Measurements from ENCODE around the gene SPG11. TPM values are rescaled to one million over a fixed set of nuclear protein-coding genes. Genes with fewer than 3 reads are reported as not detected.
"Not testable (repeated sequence)": the region's sequence is repeated elsewhere in the genome, so short reads cannot be mapped to it uniquely, and the experiment has no call there.

SPG11 gene
- total and polyA plus RNA-seq, 7 donors: 12.9 to 88.1 (median 56.7) TPM

GRCh38 chr15:44698641-44699040, 35.2 kb upstream of the SPG11 start:
- intact Hi-C loops (cut with DNase I): no loop called here
- no peaks in the 10 kb centered on the region for H3K27me3 ChIP-seq
- H3K4me3 ChIP-seq: no peak overlapping the region
- no peaks in the 10 kb centered on the region for H3K36me3 ChIP-seq
- peaks cover 0 to 7% (median 2%) of the 10 kb centered on the region in 4 donors for H3K9me3 ChIP-seq
- no peak overlapping the region for H3K27ac ChIP-seq
- 89 to 94% methylated on average over 2 of the region's 2 CpGs for WGBS, 2 donors
- no peak for DNase-seq
- TF ChIP-seq EP300 (IDR thresholded peaks at IDR 0.05) (no peak), POLR2AphosphoS5 (IDR thresholded peaks at IDR 0.05) (no peak), CTCF (IDR thresholded peaks at IDR 0.05) (no peak), POLR2A (IDR thresholded peaks at IDR 0.05) (no peak)
- no peaks in the 10 kb centered on the region for H3K4me1 ChIP-seq

GRCh38 chr15:44697014-44697413, 33.6 kb upstream of the SPG11 start:
- no peaks in the 10 kb centered on the region for H3K4me1 ChIP-seq
- intact Hi-C loops (cut with DNase I): no loop called here
- H3K27ac ChIP-seq: no peak overlapping the region
- H3K9me3 ChIP-seq: peaks cover 0 to 7% (median 2%) of the 10 kb centered on the region in 4 donors
- H3K36me3 ChIP-seq: no peaks in the 10 kb centered on the region
- no peak overlapping the region for H3K4me3 ChIP-seq
- H3K27me3 ChIP-seq: no peaks in the 10 kb centered on the region
- TF ChIP-seq EP300 (IDR thresholded peaks at IDR 0.05): no peak
- no peak for TF ChIP-seq POLR2A (IDR thresholded peaks at IDR 0.05)
- TF ChIP-seq POLR2AphosphoS5 (IDR thresholded peaks at IDR 0.05): no peak
- no peak for TF ChIP-seq CTCF (IDR thresholded peaks at IDR 0.05)
- DNase-seq: no peak

GRCh38 chr15:44695294-44695693, 31.8 kb upstream of the SPG11 start:
- Histone ChIP-seq H3K27me3 (no peaks in the 10 kb centered on the region), H3K27ac (no peak overlapping the region), H3K4me3 (no peak overlapping the region), H3K9me3 (peaks cover 0 to 6% (median 2%) of the 10 kb centered on the region in 4 donors), H3K4me1 (no peaks in the 10 kb centered on the region), H3K36me3 (no peaks in the 10 kb centered on the region)
- TF ChIP-seq CTCF (IDR thresholded peaks at IDR 0.05): no peak
- no peak for TF ChIP-seq POLR2AphosphoS5 (IDR thresholded peaks at IDR 0.05)
- no peak for TF ChIP-seq POLR2A (IDR thresholded peaks at IDR 0.05)
- no peak for TF ChIP-seq EP300 (IDR thresholded peaks at IDR 0.05)
- DNase-seq: no peak
- intact Hi-C loops (cut with DNase I): no loop called here
- 76 to 87% methylated on average over 3 of the region's 3 CpGs for WGBS, 2 donors

GRCh38 chr15:44694416-44694815, 31.0 kb upstream of the SPG11 start:
- Histone ChIP-seq H3K27me3 (no peaks in the 10 kb centered on the region), H3K4me1 (no peaks in the 10 kb centered on the region), H3K4me3 (no peak overlapping the region), H3K27ac (no peak overlapping the region), H3K9me3 (peaks cover 0 to 3% (median 0%) of the 10 kb centered on the region in 4 donors), H3K36me3 (no peaks in the 10 kb centered on the region)
- TF ChIP-seq POLR2A (IDR thresholded peaks at IDR 0.05) (no peak), CTCF (IDR thresholded peaks at IDR 0.05) (no peak), POLR2AphosphoS5 (IDR thresholded peaks at IDR 0.05) (no peak), EP300 (IDR thresholded peaks at IDR 0.05) (no peak)
- WGBS, 2 donors: 87 to 90% methylated on average over 4 of the region's 4 CpGs
- DNase-seq: no peak
- intact Hi-C loops (cut with DNase I): no loop called here

- no peak overlapping the region for H3K4me3 ChIP-seq
- H3K9me3 ChIP-seq: no peaks in the 10 kb centered on the region
- H3K27me3 ChIP-seq: no peaks in the 10 kb centered on the region
- no peak for TF ChIP-seq EP300 (IDR thresholded peaks at IDR 0.05)
- no peak for TF ChIP-seq POLR2AphosphoS5 (IDR thresholded peaks at IDR 0.05)
- TF ChIP-seq CTCF (IDR thresholded peaks at IDR 0.05): no peak
- no peak for TF ChIP-seq POLR2A (IDR thresholded peaks at IDR 0.05)
- no peaks in the 10 kb centered on the region for H3K36me3 ChIP-seq
- DNase-seq: no peak
- H3K27ac ChIP-seq: no peak overlapping the region
- no peaks in the 10 kb centered on the region for H3K4me1 ChIP-seq
- intact Hi-C loops (cut with DNase I): no loop called here
- WGBS, 2 donors: 92 to 96% methylated on average over 1 of the region's 1 CpG
These were observed 29.2 kb upstream of the SPG11 start for GRCh38 chr15:44692659-44693058.

- intact Hi-C loops (cut with DNase I); H3K4me1 ChIP-seq; H3K36me3 ChIP-seq; H3K27ac ChIP-seq; H3K9me3 ChIP-seq; H3K27me3 ChIP-seq; H3K4me3 ChIP-seq; DNase-seq: not testable (repeated sequence)
- WGBS, 2 donors: 43 to 74% methylated on average over 1 of the region's 1 CpG
These were observed 26.8 kb upstream of the SPG11 start for GRCh38 chr15:44690245-44690644.

GRCh38 chr15:44689318-44689717, 25.9 kb upstream of the SPG11 start:
- WGBS, 2 donors: 80 to 83% methylated on average over 2 of the region's 2 CpGs
- H3K27me3 ChIP-seq; H3K9me3 ChIP-seq; H3K4me3 ChIP-seq; DNase-seq; intact Hi-C loops (cut with DNase I); H3K36me3 ChIP-seq; H3K27ac ChIP-seq; H3K4me1 ChIP-seq: not testable (repeated sequence)
